IPS DF 4.7 (cell line): ENCODE results near the gene TMCO4.
"Not testable (repeated sequence)": the region's sequence is repeated elsewhere in the genome, so short reads cannot be mapped to it uniquely, and the experiment has no call there.

ENCODE experiments used
- DNase-seq: peaks from one replicate; pipeline ENCODE4 v3.0.0-alpha.2; 2013; ENCODE audit warnings: low spot score; ENCODE audit errors: extremely low read depth

Gene TMCO4

DNA sequence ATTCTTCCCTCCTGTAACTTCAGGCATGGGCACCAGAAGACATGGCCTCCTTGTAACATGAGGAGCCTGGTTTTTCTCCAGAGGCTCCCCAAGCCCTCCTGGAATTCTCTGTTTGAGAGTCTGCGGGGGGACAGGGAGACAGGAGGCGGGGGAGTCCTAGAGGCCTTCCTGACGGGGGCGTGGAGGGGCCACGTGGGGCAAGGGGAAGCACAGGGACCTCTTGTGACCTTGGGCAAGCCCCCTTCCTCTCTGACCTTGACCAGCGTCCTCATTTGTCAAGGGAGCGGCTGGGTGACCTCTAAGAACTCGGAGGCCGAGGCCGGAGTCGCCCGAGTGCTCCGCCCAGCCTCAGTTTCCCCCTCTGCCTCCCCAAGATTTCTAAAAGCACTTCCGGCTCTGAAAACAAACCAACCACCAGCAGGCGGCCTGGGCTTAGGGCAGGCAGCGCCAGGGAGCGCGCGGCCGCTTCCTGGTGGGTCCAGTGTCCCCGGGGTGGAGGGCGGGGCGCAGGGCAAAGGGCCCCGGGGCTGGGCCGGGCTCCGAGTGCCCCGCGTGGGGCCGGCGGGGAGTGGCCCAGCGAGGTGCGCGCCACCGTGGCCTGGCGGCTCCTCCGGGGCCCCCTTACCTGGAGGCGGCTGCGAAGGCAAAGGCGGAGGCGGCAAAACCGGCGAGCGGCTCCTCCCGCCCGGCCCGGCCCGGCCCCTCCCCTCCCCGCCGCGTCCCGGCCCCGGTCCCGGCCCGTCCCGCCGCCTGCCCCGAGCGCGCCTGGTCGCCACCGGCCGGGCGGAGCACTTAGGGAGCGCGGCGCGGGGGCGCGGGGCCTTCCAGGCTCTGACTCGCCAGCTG lies at the start of gene TMCO4:
Gene TMCO4, minus strand, starts transcription at position 687 of the 846 bp plus-strand sequence. CDS start 19,158 bp downstream, outside the sequence.
- no peak for DNase-seq

DNA sequence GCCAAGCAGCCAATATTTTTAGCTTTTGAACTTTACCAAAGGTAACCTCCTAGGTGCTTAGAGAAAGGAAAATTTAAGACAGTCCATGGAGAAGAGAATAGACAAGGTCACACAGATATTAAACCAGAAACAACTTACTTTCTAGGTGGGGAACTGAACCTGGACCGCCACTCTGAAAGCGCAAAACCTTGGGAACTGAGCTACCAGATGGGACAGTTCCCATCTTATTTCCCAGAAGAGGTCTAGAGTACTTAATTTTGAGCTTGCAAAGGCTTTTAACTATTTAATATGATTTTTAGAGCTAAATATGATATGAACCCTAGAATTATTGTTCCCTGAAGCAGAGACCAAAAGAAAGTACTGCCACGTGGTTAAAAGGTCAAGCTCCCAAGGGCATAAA lies 49.6 kb upstream of the TMCO4 start:
- not testable (repeated sequence) for DNase-seq

- DNase-seq, result not testable (repeated sequence)
Observed at GRCh38 chr1:19847334-19847733, 47.6 kb upstream of the TMCO4 start.

DNA sequence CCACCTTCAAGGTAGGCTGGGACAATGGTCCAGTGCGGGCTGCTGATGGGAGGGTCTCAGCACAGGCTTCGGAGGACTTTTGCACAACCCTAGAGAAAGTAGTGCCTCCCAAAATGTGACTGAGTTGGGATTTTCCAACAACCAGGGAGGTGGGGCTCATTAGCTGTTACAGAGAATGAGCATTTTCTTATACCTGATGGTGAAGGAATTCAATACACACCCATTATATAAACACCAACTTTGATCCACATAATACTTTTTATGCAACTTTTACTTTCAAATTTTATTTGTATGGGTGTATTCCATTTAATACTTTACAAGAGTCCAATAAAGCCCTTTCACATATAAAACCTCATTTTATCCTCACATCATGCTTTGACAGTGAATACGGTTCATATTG lies 46.6 kb upstream of the TMCO4 start:
- DNase-seq, result no peak

DNA sequence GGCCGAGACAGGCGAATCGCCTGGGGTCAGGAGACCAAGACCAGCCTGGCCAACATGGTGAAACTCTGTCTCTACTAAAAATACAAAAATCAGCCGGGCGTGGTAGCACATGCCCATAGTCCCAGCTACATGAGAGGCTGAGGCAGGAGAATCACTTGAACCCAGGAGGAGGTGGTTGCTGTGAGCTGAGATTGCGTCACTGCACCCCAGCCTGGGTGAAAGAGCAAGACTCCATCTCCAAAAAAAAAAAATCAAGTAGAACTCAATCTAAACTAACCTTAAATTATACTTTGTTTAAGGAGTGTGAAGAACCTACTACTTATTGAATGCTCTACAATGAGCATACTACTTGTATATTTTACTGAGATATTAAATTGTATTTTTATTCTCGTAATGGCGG lies 45.8 kb upstream of the TMCO4 start:
- DNase-seq, result no peak

GRCh38 chr1:19844731-19845495 lies 45.2 kb upstream of the TMCO4 start:
- no peak for DNase-seq

GRCh38 chr1:19840228-19840627 lies 40.5 kb upstream of the TMCO4 start:
- DNase-seq, result no peak

- no peak for DNase-seq
Observed at GRCh38 chr1:19837866-19838265, 38.1 kb upstream of the TMCO4 start.

DNA sequence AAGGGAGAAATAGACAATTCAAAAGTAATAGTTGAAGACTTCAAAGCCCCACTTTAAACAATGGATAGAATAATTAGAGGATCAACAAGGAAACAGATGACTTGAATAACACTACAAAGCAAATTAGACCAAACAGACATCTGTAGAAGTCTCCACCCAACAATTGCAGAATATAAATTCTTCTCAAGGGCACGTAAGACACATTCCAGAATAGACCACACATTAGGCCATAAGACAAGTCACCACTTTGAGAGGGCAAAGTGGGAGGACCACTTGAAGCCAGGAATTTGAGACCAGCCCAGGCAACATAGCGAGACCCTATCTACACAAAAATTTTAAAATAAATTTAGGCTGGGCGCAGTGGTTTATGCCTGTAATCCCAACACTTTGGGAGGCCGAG lies 35.9 kb upstream of the TMCO4 start:
- DNase-seq, result no peak

DNA sequence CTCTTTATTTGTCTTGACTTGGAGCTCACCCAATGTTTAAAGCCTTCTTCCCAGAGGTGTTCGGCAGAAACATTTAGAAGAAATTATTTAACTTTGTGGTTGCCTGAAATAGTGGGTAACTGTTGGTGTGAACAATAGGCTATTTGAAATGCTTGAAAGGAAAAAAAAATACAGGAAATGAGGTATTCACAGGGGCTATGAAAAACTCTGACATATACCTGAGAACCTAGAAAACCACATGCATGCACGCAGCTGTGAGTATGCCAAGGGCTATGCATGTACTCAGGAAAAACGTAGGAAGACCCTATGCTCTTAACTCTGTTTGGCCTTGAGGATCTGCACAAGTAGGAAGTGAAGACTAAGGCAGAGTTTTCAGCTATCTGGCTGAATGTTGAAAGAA lies 31.7 kb upstream of the TMCO4 start:
- no peak for DNase-seq

DNA sequence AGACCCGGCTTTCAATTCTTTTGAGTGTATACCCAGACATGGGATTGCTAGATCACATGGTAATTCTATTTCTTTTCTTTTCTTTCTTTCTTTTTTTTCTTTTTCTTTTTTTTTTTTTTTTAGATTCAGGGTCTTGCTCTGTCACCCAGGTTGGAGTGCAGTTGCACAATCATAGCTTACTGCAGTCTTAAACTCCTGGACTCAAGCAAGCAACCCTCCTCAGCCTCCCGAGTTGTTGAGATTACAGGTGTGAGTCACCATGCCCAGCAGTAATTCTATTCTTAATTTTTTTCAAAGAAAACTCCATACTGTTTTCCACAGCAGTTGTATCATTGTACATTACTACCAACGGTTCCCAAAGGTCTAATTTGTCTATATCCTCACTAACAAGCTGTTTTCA lies 28.8 kb upstream of the TMCO4 start:
- DNase-seq, result no peak

DNA sequence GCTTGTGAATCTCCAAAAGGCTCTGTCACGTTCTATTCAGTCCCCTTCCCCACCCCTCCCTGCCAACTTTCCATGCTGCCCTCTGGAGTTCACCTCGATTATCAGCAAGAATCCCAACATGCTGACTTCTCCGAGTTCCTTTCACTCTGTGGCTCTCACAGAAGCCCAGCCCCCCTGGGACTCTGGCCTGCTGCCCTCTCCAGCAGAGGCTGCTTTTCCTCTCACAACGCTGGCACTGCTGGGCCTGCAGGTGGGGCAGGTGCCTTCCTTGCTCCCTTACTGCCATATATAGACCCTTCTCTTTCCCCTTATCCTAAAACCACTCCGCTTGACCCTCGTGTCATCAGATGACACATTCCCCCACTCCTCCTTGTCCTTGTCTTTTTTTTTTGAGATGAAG lies 25.6 kb upstream of the TMCO4 start:
- DNase-seq, result no peak

DNA sequence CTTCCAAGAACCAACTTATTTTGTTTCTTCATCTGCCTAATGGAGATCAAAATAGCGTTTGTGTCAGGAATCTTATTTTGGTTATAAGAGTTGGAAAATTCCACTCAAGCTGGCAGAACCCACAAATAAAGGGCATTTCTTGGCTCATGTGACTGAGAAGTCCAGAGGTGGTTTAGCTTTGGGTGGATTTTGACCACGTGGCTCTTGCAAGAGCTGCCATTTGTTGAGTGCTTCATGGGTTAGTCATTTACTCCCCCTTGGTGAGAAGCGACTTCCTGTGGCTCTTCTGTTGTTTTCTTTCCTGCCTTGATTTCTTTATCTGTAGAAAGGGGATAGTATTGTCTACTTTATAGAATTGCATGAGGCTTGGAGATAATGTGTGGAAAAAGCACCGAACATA lies 24.8 kb upstream of the TMCO4 start:
- no peak for DNase-seq

DNA sequence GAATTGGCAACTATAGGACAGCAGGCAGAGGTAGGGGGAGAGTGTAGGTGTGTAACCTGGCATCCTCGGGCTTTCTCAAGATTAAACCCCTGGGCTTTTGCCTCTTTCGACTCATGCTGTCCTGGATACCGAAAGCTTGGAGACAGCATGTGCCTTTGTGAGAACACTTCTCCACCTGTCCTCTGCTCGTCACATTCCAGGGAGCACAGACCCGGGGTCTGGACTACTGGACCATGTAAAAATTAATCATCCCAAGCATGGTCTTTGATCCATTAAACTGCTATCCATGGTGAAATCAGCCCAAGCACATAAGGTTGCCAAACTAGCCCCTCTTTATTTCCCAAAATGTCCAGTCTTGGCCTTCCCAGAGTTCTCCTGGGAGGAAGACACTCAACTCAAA lies 24.3 kb upstream of the TMCO4 start:
- DNase-seq, result no peak

DNA sequence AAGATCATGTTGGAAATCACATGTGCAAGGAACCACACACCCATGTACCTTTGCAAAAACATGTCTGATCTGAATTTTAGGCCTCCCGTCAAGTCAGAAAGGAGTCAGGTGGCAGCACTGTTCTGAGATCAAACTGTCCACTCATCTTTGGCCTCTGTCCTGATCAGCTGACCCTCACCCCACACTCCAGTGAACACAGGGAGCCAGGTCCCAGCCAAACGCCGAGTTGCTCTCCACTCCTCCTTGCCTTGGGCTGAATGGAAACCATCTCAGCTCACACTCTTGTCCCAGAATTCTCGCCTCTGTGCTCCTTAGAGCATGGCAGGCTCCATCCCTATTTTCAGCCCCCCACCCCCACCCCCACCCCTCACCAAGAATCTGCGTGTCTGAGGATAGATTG lies 20.0 kb upstream of the TMCO4 start:
- no peak for DNase-seq

DNA sequence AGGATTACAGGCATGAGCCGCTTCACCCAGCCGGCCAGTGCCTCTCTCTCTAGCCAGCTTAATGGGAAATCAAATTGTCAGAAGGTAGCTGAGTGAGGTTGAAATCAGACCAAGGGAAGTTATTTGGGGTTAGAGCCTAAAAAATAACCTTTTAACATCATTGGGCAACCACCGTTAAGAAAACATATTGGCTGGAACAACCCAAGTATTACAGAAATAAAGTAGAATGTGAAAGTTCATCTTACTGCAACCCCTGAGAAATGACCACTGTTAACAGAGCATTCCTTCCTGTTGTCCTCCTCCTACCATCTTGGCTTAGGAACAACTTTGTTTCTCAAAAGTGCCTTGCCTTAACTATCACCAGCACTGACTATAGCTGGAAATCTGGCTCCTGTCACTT lies 18.6 kb upstream of the TMCO4 start:
- no peak for DNase-seq

GRCh38 chr1:19817160-19817559 lies 17.4 kb upstream of the TMCO4 start:
- no peak for DNase-seq

DNA sequence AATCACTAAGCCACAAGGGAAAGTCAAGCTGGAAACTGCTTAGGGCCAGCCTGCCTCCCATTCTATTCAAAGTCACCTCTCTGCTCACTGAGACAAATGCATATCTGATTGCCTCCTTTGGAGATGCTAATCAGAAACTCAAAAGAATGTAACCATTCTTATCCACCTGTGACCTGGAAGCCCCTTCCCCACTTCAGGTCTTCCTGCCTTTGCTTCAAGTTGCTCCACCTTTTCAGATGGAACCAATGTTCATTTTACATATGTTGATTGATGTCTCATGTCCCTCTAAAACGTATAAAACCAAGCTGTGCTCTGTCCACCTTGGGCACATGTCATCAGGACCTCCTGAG lies 17.0 kb upstream of the TMCO4 start:
- DNase-seq, result not testable (repeated sequence)

- DNase-seq, result no peak
Observed at GRCh38 chr1:19815801-19816736, 16.4 kb upstream of the TMCO4 start.

- DNase-seq, result no peak
Observed at GRCh38 chr1:19814681-19815503, 15.2 kb upstream of the TMCO4 start, which contains the start of gene RNF186. TSS of gene RNF186 (minus strand) at chr1:19815283. CDS start at chr1:19815101, 182 bp downstream.

DNA sequence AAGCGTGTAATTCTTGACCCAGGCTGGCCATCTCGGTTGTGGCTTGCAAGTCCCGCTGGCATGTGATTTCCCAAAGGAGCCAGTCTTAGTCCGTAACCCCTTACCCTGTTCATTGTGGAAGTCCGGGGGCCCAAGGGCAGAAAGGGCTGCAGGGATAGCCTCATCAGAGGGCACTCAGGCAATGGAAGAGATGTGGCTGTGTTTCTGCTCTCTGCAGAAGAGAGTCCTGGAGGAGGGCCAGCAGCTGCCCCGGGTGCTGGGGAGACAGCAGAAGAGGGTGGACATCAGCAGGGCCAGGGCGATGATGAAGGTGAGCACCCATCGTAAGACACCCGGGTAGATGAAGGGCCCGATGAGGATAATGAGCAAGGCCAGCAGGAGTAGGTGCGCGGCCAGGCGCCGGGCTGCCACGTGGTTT lies 14.5 kb upstream of the TMCO4 start:
- DNase-seq, result no peak
